ENCODE measurements around the gene SLCO3A1.
"Not testable (repeated sequence)": the region's sequence is repeated elsewhere in the genome, so short reads cannot be mapped to it uniquely, and the experiment has no call there.

Gene SLCO3A1

DNA sequence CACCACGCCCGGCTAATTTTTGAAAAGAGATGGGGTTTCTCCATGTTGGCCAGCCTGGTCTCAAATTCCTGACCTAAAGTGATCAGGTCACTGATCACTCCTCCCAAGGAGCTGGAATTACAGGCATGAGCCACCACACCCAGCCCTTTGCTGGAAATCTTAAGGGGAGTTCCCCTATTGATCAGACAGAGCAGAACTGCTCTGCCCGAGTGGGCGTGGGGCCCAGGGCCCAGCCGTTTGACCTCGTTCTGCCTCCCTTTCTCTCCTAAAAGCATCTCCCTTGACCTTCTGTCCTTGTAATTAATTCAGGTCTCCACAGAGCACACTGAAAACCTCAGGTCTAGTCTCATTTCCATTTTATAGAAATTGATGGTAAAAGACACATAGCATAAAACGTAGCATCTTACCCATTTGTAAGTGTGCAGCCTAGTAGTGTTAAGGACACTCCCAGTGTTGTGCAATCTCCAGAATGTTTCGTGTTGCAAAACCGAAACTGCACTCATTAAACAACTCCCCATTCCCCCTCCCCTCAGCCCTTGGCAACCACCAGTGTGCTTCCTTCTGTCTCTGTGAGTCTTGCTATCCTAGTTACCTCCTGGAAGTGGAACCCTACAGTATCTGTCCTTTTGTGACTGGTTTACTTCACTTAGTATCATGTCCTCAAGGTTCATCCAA is 89.3 kb downstream of the SLCO3A1 start:
- DNase-seq, result peak; percentile 56

DNA sequence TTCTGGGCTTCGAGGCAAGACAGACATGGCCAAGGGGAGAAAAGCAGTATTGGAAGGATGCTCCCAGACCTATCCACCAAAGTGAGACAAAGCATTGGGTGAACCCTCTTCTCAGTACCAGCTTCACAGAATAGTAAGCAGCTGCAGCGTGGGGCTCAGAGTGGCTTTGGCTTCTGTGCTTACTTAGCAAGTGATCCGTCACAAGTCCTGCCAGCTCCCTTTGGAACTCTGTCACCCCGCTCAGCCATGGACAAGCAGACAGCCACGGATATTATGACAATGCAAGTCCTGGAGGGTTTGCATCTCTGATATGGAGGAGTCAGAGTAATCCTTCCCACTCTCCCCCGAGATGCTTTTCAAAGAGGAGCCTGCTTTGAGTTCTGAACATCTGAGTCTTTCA is 90.8 kb downstream of the SLCO3A1 start:
- no peak for DNase-seq

DNA sequence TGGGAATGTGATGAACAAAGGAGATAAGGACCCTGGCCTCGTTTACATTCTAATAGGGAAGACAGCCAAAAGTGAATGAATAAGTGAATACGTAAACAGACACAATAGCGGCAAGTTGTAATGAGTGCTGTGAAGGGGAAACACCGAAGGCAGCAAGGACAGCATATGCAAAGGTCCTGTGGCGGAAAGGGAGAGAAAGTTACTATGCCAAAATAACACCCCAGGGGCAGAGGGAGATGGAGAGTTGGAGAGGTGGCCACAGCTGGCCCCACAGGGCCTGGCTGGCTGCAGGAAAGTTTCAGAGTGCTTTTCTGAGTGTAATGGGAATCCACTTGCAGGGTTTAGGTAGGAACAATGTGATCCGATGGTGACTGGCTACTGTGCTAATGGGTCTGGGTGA is 91.9 kb downstream of the SLCO3A1 start:
- no peak for DNase-seq

DNA sequence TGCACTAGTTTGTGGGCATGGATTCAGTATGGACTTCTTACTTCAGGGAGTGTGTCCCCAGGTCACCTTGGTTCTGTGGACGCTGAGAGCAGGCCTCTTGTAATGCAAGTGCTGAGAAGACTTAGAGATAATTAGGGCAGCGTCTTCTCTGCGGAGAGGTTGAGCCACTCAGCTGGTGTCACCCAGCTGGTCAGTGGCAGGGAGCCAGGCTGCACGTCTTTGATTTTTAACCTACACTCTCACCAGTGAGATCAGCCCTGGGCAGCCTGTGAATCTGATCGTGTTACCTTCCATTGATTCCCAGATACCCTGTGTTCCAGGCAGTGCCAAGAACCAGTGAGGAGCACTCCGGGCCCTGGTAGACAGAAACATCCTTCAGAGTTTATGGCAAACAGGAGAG is 92.6 kb downstream of the SLCO3A1 start:
- DNase-seq, result no peak

DNA sequence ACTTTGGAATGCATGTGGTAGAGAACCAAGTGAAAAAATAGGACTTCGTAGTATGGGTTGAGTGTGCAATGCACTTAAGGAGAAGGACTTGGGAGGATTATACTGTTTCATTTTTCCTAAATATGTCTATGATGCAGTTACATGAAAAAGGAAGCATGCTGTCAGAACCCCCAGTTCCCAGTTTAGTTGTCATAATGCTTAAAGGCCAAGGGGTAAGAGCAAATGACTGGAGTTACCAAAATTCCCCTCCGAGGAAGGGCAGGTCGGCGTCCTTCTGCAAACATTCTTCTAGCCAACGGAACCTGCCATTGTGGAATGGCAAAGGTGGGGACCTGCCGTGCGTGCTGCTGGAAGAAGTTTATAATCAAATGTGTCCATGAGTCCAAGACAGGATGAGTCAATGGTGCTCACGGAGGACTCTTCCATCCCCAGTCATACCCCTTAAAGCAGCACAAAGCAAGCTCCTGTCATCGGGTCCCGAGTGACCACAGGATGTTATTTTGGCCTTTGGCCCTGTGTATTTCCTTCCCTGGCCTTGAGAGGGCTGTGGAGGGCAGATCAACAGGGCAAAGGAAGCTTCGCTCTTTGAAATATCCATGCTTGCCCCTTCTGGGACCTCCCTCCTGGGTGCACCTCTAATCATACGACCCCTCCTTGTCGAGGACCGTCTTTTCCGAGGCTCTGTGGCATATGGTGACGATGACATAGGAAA is 93.2 kb downstream of the SLCO3A1 start:
- DNase-seq, result no peak

DNA sequence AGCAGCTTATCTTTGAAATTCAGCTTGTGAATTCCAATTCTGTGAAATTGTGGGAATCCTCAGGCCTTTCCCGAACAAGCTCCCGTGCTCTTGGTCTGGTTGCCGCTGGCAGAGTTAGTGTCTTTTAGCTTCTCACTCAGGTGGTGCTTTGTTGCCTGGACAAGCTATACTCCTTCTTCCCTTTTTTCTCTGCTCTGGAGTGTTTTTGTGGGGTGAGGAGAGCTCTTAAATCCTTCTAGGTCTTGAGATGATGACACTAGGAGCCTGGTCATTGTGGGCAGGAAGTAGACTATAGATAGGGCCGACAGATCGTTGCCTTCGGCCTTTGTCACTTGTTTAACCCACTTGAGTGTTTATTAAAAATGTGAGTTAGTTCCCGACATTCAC is 93.8 kb downstream of the SLCO3A1 start:
- no peak for DNase-seq

DNA sequence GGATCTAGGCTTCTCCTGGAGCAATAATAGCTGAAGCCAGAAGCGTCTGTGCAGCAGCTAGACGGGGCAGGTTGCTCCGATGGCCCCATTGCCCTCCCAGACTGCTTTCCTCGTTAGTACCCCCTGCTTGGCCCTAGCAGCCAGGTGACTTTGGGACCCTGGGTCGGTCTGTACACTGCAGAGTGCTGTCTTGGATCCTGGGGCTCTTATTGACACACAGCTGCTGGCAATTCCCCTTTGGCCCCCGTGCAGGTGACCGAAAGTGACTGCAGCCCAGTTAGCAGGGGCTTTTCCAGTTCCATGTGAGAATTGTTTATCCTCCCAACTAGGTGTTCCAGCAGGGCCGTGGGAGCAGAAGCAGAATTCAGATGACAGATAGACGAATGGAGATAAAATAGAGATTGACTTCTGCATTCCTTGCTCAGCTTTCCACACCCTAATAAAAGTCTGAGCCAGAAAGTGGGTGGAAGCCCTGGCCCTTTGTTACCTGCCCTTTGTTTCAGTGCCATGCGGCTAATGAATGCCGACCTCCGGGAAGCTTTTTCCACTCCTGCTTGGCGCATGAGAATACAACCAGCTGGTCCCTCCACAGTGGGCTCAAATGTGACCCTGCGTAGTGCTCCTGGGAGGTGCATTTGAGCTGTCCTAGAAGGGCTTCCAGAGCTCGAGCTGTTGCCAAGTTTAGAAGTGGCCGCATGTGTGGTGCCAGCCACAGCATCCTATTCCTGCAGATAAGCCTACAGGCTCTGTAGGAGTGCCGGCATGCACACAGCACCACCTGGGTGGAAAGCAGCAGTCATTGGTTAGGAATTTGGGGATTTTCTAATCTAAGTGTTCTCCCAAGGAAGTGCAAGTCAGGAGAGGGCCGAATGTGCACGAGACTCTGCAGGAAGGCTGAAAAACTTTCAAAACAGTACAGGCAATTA is 94.4 kb downstream of the SLCO3A1 start:
- no peak for DNase-seq

DNA sequence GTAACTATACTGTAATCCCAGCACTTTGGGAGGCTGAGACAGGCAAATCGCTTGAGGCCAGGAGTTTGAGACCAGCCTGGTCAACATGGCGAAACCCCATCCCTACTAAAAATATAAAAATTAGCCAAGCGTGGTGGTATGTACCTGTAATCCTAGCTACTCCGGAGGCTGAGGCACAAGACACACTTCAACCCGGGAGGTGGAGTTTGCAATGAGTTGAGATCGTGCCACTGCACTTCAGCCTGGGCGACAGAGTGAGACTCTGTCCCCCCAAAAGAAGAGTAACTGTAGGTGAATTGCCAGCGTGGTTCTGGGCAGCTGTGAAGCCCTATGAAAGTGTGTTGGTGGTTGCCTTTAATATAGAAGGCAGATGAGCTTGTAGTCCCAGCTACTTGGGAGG is 95.9 kb downstream of the SLCO3A1 start:
- no peak for DNase-seq

DNA sequence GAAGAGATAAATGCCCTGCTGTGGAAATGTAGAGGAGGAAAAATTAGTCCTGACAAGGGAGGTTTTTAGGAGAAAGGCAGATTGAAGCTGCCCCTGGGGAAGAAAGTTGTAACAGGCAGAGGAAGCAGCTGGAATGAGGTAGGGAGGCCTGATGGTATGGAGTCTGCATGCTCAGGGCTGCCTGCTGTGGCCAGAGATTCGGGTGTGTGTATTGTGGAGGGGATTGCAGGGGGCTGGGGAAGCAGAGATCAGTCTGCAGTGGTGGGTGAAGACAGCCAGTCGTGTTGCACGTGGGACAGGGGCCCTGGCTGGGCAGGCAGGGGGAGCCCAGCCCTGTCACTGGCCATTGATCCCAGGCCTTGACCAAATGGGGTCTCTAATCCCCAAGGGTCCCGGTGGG is 96.5 kb downstream of the SLCO3A1 start:
- DNase-seq, result no peak

DNA sequence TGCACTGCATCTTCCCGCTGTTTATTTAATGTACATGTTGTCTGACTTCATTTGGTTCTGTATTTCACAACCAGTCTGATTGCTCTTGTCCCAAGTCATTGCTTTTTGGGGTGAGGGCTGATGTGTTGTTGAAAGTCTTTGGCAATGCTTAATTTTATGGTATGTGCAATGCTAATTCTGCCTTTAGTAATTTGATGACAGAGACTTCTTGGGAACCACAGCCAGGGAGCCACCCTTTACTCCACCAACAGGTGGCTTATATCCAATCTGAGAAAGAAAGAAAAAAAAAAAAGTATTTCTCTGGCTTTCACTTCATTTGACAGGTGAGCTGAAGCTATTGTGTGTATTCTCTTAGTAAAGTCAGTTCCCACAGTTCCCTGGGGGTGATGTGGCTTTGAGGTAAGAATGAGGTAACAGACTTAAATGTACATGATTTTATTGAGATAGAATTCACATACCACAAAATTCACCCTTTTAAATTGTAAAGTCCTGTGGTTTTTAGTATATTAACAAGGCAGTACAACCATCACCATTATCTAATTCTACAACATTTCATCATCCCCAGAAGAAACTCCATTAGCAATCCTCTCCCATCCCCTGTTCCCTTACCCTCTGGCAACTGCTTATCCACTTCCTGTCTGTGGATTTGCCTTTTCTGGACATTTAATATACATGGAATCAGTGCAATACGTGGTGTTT is 97.3 kb downstream of the SLCO3A1 start:
- DNase-seq, result no peak

DNA sequence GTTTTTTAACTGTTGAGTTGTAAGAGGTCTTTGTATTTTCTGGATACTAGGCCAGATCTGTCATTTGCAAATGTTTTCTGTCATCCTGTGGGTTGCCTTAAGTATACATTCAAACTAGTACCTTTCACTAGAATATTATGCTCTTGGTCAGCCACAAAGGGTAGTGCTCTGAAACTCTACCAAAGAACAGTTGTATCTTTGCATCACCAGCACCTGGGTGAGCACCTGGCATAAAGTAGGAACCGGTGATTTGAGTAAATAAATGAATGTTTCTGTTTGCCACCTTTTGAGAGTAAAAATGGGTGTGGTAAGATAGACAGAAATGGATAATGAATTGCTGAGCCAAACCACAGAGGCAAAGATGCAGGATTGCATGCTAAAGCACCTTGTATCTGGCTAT is 98.7 kb downstream of the SLCO3A1 start:
- no peak for DNase-seq

DNA sequence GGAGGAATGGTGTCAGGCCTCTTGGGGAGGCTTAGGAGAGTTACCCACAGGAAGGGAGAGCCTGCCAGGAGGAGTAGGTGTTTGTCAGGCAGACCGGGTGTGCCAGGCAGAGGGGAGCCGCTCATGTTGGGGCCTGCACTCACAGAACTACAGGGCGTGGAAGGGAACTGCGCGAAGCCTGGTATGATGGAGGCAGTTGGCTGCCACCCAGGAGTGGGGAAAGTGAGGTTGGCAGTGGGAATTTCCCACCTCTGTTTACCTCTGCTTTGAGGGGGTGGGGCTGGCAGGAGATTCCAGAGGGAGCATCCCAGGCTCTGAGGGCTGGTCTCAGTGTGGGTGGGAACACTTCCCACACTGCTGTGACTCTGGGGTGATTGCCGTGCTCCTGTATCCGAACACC is 99.9 kb downstream of the SLCO3A1 start:
- no peak for DNase-seq

DNA sequence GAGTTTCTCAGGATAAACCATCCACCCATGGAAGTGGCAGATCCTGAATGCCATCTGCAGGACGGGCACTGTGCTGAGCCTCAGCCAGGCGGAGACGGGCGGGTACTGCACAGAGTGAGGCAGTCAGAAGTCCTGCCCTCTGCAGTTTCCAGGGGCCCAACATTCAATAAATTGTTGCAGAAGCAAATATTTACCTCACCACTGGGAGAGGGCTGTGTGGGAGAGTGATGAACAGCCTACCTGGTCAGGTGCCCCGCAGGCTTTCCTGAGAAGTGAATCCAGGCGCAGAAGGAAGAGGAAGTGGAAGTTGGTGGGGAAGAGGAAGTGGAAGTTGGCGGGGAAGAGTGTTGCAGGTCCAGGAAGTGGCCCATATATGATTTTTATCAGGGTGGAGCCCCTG is 100.8 kb downstream of the SLCO3A1 start:
- no peak for DNase-seq

DNA sequence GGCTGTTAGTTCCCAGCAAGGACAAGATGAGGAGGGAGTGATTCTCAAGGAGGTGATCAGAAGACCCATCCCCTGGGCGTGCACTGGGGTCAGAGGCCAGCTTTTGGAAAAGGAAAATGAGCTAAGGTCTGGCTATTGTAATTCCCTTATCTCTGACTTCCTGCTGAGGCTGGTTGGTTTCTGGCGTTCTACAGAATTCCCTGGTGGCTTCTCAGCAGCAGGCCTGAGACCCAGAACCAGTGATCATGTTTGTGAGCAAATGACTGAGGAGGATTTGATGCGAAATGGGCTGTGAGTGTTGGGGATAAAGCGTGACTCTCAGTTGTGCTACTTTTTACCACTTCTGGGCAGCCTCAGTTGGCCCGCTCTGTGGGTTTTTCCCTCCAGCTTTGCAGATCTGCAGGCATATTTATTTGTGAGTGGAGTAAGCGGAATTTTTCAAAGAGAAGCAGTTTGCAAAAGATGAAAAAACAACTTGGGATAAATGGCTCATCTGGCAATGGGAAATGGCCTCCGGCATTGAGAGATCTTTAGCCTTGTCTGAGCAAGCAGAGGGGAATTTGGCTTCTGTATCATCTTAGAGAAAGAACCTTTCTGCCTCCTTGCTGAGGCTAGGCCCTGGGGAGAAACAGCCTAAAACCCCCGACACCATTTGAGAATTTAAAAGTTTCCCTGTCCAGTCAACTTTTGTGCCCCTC is 102.7 kb downstream of the SLCO3A1 start:
- no peak for DNase-seq

DNA sequence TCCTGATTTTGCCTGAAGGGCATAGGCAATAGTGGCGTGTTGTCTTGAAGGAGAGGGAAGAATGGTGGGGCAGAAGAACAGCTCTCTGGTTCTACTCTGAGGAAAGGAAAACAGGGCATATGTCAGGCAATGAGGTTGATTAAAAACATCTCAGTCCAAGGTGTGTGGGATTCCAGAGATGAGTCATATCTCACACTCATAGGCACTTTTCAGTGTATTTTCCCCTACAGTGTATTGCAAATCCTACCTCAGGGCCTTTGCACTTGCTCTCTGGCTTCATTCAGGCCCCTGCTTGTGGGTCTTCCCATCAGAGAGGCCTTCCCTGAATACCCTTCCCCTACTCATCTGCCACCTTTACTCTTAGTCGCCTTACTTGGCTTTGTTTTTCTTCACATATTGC is 107.8 kb downstream of the SLCO3A1 start:
- DNase-seq, result no peak

DNA sequence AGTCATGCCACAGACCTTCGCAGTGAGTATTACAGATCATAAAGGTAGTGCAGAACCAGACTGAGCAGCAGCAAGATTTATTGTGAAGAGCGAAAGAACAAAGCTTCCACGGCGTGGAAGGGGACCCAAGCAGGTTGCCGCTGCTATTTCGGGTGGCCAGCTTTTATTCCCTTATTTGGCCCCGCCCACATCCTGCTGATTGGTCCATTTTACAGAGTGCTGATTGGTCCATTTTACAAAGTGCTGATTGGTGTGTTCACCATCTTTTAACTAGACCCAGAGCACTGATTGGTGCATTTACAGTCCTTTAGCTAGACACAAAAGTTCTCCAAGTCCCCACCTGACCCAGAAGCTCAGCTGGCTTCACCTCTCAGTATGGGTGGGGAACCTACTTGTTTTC is 110.2 kb downstream of the SLCO3A1 start:
- not testable (repeated sequence) for DNase-seq

DNA sequence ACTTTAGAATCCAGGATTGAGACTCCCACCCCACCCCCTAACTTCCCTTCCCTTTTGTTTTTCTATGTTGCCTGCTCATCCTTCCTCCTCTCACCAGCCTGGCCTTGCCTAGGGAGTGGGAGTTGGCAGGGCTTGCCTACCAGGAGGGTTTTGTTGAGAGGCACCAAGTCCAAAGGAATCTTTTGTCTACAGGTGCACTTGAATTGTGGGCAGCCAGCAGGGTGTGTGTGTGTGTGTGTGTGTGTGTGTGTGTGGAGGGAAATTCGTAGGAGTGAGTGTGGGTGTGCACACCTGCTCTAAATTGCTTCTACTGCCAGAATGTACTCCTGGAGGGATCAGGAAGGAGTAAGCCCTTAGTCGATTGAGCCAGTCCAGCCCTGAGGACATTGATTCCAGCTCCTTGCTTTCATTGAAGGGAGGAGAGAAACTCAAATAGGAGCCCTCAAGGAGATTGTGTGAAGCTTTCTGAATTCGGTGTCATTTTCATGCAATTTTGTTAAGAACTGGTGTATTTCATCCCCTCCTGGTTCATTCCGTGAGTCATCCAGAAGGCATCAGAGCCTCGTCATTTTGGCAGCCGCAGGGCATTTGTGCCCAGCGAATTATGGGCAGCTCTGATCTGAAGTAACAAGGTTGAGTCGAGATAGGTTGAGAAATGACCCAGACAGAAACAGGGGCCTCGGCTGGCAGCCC is 112.1 kb downstream of the SLCO3A1 start:
- no peak for DNase-seq

DNA sequence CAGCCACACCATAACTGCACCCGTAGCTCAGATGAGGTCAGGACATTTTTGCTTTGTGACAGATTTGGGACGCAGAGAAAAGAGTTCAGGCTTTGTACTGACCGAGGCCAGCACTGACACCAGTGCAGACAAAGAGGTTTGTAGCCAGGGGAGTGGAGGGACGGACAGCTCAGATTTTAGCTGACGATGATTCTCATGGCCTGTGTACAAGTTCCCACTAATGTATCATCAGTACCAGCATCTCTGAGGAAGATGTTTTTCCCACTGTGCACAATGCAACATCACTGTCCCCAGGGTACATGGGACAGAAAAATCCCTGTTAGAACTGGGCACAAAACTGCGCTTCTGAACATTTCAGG is 112.7 kb downstream of the SLCO3A1 start:
- DNase-seq, result no peak

DNA sequence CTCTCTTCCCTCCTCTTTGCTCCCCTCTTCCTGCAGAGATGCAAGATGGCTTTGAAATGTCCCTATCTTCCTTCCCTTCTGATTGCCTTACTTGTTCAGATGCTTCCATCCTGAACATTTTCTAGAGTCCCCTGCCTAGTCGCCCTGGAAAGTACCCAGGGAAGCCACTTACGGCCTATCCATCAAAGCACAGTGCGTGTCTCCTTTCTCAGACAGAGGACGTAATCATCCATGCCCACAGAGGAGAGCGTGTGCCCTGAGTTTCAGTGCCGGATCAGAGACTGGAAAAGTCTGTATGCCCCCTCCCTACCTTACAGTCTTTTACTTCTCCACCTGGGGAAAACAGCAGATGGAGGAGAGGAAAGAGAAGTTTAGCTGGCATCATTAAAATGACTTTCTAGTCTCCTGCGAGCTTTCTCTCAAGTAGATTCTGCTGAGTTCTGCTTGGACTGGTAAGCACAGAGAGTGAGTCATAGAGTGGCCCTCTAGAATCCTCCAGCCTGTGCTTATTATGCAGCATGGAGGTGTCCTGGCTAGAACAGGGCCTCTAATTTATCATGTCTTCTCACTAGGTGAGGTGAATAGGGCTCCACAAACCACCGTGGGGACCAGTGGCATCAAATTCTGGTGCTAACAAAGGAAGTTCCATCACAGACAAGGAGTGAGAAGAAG is 114.6 kb downstream of the SLCO3A1 start:
- DNase-seq, result no peak

DNA sequence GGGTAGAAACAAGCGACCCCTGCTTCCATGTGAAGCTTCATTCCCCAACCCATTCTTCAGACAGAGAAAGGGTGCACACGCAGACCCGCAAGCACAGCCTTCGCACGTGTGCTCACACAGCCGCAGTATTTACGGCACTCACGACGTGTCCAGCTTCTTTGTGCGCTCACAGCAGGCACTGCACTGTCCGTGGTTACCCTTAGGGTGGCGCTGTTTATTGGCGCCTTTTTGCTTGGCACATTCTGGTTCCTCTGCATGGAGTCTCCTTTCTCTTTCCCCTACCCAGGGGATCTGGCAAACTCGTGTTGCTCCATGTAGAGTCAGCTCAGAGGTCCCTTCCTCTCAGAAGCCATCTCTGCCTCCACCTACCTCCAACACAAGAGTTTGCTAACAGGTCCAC is 115.1 kb downstream of the SLCO3A1 start:
- DNase-seq, result no peak

DNA sequence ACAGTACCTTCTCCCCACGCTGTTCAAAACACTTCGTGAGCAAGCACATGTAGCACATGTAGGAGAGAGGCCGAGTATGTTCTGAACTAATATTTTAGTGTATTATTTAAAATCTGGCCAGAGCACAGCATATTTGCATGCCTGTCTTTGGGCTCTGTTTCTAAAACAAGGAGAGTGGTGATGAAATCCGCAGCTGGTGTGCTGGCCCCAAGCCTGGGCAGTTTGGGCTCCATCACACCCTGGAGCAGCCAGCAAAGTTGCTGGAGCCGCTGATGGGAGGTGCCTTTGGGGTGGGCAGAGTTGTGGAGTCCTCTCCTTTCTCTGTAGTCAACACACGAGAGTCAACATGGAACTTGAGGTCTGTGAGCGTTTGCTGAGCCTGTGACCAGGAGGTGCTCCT is 116.6 kb downstream of the SLCO3A1 start:
- no peak for DNase-seq
